ENCODE data around the gene TBC1D24.
"Not testable (repeated sequence)": the region's sequence is repeated elsewhere in the genome, so short reads cannot be mapped to it uniquely, and the experiment has no call there.

Gene TBC1D24

GRCh38 chr16:2531696-2532493 is 57.0 kb downstream of the TBC1D24 start:
- DNase-seq (ENCODE audit: low read depth, low spot score), result peak; percentile 96

GRCh38 chr16:2532494-2533141 is 57.7 kb downstream of the TBC1D24 start:
- peak; percentile 60 for DNase-seq (ENCODE audit: low read depth, low spot score)

GRCh38 chr16:2533142-2533755 is 58.3 kb downstream of the TBC1D24 start:
- DNase-seq (ENCODE audit: low read depth, low spot score), result not testable (repeated sequence)

- no peak for DNase-seq (ENCODE audit: low read depth, low spot score)
Measured at GRCh38 chr16:2533912-2534311, 59.0 kb downstream of the TBC1D24 start.

- DNase-seq (ENCODE audit: low read depth, low spot score), result not testable (repeated sequence)
Measured at GRCh38 chr16:2534335-2534734, 59.4 kb downstream of the TBC1D24 start.

- DNase-seq (ENCODE audit: low read depth, low spot score), result peak; percentile 58
Measured at GRCh38 chr16:2535625-2536013, 60.7 kb downstream of the TBC1D24 start.

GRCh38 chr16:2537451-2538379 is 62.8 kb downstream of the TBC1D24 start, which contains the start of gene PDPK1:
TSS of gene PDPK1 (plus strand) at chr16:2538021. CDS start at chr16:2538113, 92 bp downstream.
- DNase-seq (ENCODE audit: low read depth, low spot score), result peak; percentile 94

GRCh38 chr16:2539192-2539844 is 64.4 kb downstream of the TBC1D24 start:
- DNase-seq (ENCODE audit: low read depth, low spot score), result not testable (repeated sequence)

GRCh38 chr16:2539845-2540458 is 65.0 kb downstream of the TBC1D24 start:
- DNase-seq (ENCODE audit: low read depth, low spot score), result peak; percentile 29

- DNase-seq (ENCODE audit: low read depth, low spot score), result not testable (repeated sequence)
Measured at GRCh38 chr16:2540912-2541311, 66.0 kb downstream of the TBC1D24 start.

GRCh38 chr16:2541409-2541808 is 66.5 kb downstream of the TBC1D24 start:
- not testable (repeated sequence) for DNase-seq (ENCODE audit: low read depth, low spot score)

- not testable (repeated sequence) for DNase-seq (ENCODE audit: low read depth, low spot score)
Measured at GRCh38 chr16:2543771-2544170, 68.8 kb downstream of the TBC1D24 start.

- not testable (repeated sequence) for DNase-seq (ENCODE audit: low read depth, low spot score)
Measured at GRCh38 chr16:2550283-2550878, 75.5 kb downstream of the TBC1D24 start.

GRCh38 chr16:2551420-2551889 is 76.5 kb downstream of the TBC1D24 start:
- DNase-seq (ENCODE audit: low read depth, low spot score), result peak; percentile 84

- not testable (repeated sequence) for DNase-seq (ENCODE audit: low read depth, low spot score)
Measured at GRCh38 chr16:2554709-2555425, 79.9 kb downstream of the TBC1D24 start.

Measured in ELF-1 (cell line).